Lower leg skin (tissue), 3 donors: ENCODE results near the gene TRAPPC12.

Source experiments
- CTCF ChIP-seq, 3 donors: fragments of 450-650 bp; IDR thresholded peaks; one replicate each; pipeline ENCODE4 v1.5.1; 2016; ENCODE audit warnings: antibody characterized with exemption in 3 of 3, mild to moderate bottlenecking in 3 of 3, moderate library complexity in 2 of 3
- POLR2A ChIP-seq, 2 donors: fragments of 450-650 bp; IDR thresholded peaks; one replicate each; pipeline ENCODE4 v1.6.1; 2016 to 2017; ENCODE audit warnings: antibody characterized with exemption in 2 of 2, mild to moderate bottlenecking in 1 of 2, moderate library complexity in 1 of 2

GRCh38 chr2:3454802-3455201, 75.3 kb downstream of the TRAPPC12 start:
- TF ChIP-seq CTCF (IDR thresholded peaks at IDR 0.05) = no peak
- TF ChIP-seq POLR2A (IDR thresholded peaks at IDR 0.05) = no peak
